ENCODE measurements around the gene UBE2D1. TPM values are rescaled to one million over a fixed set of nuclear protein-coding genes. Genes with fewer than 3 reads are reported as not detected.

UBE2D1 gene
- 100 to 1,000 TPM in 1 of 4 donors, 10 to 100 TPM in 3; 62.0 to 178 (median 81.6) TPM for total RNA-seq

GRCh38 chr10:58334817-58335305 lies at the start of gene UBE2D1:
TSS of gene UBE2D1 (plus strand) at chr10:58335006. CDS start at chr10:58335202, 196 bp downstream.
- in situ Hi-C loops (cut with MboI; ENCODE audit: low sequenced_read_pairs in 4 of 4), result no loop called here

GRCh38 chr10:58291538-58292174 lies 43.1 kb upstream of the UBE2D1 start:
- H3K4me1 ChIP-seq, result no peaks in the 10 kb centered on the region
- no peaks in the 10 kb centered on the region for H3K36me3 ChIP-seq
- ATAC-seq, result peak; percentile 75 to 84
- DNase-seq, result no peak
- H3K9me3 ChIP-seq, result no peaks in the 10 kb centered on the region
- H3K4me3 ChIP-seq, result no peak overlapping the region
- TF ChIP-seq CTCF (IDR thresholded peaks at IDR 0.05 in 4 of 5, conservative IDR thresholded peaks at IDR 0.05 in 1 of 5) (peak; percentile 56 to 76 (median 73)), POLR2A (IDR thresholded peaks at IDR 0.05) (no peak)
- in situ Hi-C loops (cut with MboI; ENCODE audit: low sequenced_read_pairs in 4 of 4), result no loop called here
- intact Hi-C loops (cut with DNase I; ENCODE audit: low total_unique reads), result loop anchor here (1.0 kb wide), 1 partner anchor 114 kb away; no protein-coding TSS in a partner anchor
- H3K27me3 ChIP-seq, result no peaks in the 10 kb centered on the region
- no peak overlapping the region for H3K27ac ChIP-seq

More at GRCh38 chr10:58334817-58335305, at the start of gene UBE2D1:
- no peaks in the 10 kb centered on the region for H3K27me3 ChIP-seq
- peak within 1 kb of the TSS; percentile 78 to 98 (median 92) for H3K4me3 ChIP-seq
- peak within 1 kb of the TSS; percentile 96 to 100 (median 98) for H3K27ac ChIP-seq
- H3K4me1 ChIP-seq, result peaks cover 19 to 34% of the 10 kb centered on the region in 2 donors
- TF ChIP-seq CTCF (IDR thresholded peaks at IDR 0.05 in 4 of 5, conservative IDR thresholded peaks at IDR 0.05 in 1 of 5) (peak in 4 of 5 experiments; percentile 14 to 53 (median 26)), POLR2A (IDR thresholded peaks at IDR 0.05) (peak; percentile 98)
- intact Hi-C loops (cut with DNase I; ENCODE audit: low total_unique reads), result loop anchor here (1.0 to 5.0 kb wide), 5 partner anchors 26 to 1572 kb away; partner anchors contain the start of genes BICC1, CCDC6, CISD1 and TFAM
- DNase-seq (peak; percentile 90), ATAC-seq (peak; percentile 63 to 78)
- no peaks in the 10 kb centered on the region for H3K9me3 ChIP-seq
- H3K36me3 ChIP-seq, result no peaks in the 10 kb centered on the region

GRCh38 chr10:58293989-58294388 lies 40.8 kb upstream of the UBE2D1 start:
- in situ Hi-C loops (cut with MboI; ENCODE audit: low sequenced_read_pairs in 4 of 4) (no loop called here), intact Hi-C loops (cut with DNase I; ENCODE audit: low total_unique reads) (no loop called here)
- TF ChIP-seq CTCF (IDR thresholded peaks at IDR 0.05 in 4 of 5, conservative IDR thresholded peaks at IDR 0.05 in 1 of 5), result no peak
- TF ChIP-seq POLR2A (IDR thresholded peaks at IDR 0.05), result no peak
- ATAC-seq (no peak), DNase-seq (no peak)
- H3K36me3 ChIP-seq, result no peaks in the 10 kb centered on the region
- H3K9me3 ChIP-seq, result no peaks in the 10 kb centered on the region
- no peak overlapping the region for H3K27ac ChIP-seq
- no peaks in the 10 kb centered on the region for H3K27me3 ChIP-seq
- no peaks in the 10 kb centered on the region for H3K4me1 ChIP-seq
- no peak overlapping the region for H3K4me3 ChIP-seq

GRCh38 chr10:58299580-58299979 lies 35.2 kb upstream of the UBE2D1 start:
- no peaks in the 10 kb centered on the region for H3K9me3 ChIP-seq
- intact Hi-C loops (cut with DNase I; ENCODE audit: low total_unique reads) (loop anchor here (1.0 kb wide), 1 partner anchor 86 kb away; the partner anchor contains the start of gene TFAM), in situ Hi-C loops (cut with MboI; ENCODE audit: low sequenced_read_pairs in 4 of 4) (no loop called here)
- no peak overlapping the region for H3K4me3 ChIP-seq
- ATAC-seq (peak; percentile 73 to 77), DNase-seq (peak; percentile 4 to 34)
- peaks cover 3 to 8% of the 10 kb centered on the region in 2 donors for H3K4me1 ChIP-seq
- H3K36me3 ChIP-seq, result no peaks in the 10 kb centered on the region
- no peak overlapping the region for H3K27ac ChIP-seq
- no peak for TF ChIP-seq POLR2A (IDR thresholded peaks at IDR 0.05)
- peak; percentile 60 to 81 (median 78) for TF ChIP-seq CTCF (IDR thresholded peaks at IDR 0.05 in 4 of 5, conservative IDR thresholded peaks at IDR 0.05 in 1 of 5)
- no peaks in the 10 kb centered on the region for H3K27me3 ChIP-seq

Measured in gastrocnemius medialis (tissue), 4 donors.